GM18520 (cell line): ENCODE measurements around the gene KRTAP10-5.
"Not testable (repeated sequence)": the region's sequence is repeated elsewhere in the genome, so short reads cannot be mapped to it uniquely, and the experiment has no call there.

Experiments
- ATAC-seq: cut with Tn5 transposase; IDR thresholded peaks from one replicate; pipeline ENCODE4 v1.9.1; 2021; ENCODE audit not compliant: unreplicated experiment

Gene KRTAP10-5

DNA sequence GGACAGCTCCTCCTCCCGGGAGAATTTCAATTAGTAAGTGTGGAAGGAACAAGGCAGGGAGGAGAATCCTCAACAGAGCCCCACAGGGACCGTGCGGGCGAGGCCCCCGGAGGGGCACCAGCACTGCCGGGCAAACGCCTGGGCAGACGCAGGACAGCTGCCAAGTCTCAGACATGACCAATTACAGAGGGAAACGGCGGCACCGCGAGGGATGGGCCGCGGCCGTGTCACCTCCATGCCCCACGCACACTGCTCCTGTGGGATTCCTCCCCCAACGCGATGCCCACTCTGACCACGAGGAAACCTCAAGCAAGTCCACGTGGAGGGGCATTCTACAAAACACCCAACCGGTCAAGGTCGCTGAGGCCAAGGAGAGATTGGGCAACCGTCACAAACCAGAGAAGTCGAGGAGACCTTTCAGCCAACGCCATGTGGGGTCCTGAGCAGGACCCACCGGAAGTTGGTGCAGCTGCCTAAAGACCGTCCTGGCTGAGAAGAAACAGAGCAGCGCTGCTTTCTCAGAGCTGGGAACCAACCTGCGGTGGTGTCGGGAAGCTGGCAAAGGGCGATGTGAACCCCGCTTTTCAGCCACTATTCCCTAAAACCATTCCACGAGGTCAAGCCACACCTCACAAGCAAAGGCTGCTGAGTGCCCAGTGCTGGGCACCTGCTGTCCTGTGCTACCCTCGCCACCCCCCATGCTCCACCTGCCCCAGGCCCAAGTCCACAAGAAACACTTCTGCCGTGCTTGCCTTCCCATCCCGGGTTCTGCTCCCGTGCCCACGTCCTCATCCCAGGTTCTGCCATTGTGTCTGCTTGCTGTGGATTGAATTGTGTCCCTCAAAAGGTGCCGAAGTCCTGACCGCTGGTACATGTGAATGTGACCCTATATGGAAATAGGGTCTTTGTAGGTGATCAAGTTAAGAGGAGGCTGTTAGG lies 8.3 kb downstream of the KRTAP10-5 start:
- ATAC-seq = no peak

DNA sequence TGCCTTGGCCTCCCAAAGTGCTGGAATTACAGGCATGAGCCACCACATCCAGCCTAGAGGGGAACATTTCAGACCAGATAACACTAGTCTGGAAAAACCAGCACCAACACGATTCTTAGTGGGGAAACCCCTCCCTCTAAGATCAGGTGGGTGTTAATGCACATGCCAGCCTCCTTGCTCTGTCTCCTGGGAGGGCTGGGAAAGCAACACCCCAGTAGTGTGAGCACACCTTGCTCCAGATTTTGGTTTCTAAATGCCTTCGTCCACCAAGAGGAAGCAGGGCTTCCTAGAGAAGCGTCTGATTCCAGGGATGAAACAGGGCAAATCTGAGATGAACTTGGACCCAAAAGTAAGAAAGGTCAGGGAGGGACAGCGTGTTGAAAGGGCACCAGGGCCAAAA lies 9.1 kb downstream of the KRTAP10-5 start:
- no peak for ATAC-seq

DNA sequence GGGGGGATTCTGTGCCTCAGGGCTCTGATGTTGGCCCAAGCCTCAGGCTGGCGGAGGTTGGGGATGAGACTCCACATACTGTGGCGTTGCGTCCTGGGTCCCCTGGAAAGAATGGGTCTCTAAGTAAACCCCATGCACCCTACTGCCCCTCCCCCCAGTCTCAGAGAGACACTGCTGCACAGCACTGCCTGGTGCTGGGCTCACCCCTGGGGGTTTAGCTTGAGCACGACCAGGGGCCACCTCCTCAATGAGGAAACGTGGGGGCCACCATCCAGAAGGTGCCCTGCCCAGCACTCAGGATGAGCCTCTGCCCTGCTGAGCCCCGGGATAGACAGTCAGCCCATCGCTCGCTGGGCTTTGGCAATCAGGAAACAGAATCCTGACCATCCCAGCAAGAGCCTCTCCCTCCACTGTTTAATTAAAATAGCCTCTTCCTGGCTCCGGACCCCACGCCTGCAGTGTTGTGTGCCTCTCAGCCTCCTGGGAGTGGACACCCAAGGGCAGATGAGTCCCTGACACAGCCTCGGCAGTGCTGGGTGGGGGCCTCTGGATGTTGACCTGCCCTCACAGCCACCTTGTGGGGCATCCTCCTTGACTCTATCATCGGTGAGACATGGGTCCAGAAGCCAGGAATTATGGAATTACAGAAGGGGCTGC lies 10.4 kb downstream of the KRTAP10-5 start:
- ATAC-seq = no peak

DNA sequence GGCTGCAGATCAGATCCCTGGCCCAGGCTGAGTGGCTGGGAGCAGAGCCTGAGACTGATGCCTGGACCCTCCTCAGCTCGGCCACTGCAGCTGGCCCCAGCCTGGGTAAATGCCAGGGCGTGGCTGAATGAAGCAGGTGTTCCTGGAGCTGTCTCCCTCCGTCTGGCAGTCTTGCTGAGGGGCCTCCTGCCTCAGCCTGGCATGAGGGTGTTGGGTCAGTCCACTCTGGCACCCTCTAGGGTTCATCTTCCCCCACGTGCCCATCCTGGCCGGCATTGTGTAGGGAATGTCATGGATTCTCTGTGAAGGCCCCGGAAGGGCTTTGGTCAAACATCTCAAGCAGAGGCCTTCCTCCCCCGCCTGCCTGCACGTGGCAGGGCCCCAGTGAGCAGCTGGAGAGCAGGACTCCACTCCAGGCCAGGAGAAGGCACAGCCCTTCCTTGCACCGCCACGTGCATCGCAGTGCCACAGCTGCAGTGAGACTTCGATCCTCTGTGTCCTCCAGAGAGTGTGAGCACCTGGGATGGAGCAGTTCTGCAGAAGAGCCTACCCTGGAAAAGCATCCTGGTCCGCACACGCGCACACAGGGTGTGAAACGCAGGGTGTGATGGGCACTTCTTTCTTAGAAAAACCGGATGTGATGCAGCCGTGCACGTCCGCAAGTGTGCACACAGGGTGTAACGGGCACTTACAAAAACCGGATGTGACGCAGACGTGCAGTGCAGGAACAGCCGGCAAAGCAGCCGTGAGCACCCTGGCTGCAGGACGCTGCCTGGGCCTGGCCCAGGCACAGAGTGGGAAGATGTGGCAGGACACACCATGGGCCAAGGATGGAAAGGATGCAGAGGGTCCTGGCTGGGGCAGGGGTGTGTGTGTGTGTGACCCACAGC lies 11.5 kb downstream of the KRTAP10-5 start:
- no peak for ATAC-seq

DNA sequence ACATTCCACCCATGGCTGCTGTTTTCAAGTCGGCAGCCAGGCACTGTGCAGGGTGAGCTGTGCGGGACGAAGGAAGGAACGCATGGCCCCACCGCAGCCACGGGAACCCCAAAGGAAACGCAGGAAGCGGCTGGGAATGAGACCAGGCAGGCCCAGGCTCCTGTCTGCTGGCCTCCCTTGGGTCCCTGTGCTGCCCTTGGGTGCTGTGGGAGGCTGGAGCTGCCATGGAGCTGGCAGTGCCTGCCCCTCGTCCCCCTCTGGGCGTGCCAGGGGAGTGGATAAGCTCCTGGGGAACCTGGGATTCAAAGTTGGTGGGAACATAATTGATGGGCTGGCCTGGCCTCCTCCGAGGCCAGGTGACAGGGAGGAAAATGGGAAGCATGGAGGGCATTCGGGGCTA lies 12.1 kb downstream of the KRTAP10-5 start:
- no peak for ATAC-seq

DNA sequence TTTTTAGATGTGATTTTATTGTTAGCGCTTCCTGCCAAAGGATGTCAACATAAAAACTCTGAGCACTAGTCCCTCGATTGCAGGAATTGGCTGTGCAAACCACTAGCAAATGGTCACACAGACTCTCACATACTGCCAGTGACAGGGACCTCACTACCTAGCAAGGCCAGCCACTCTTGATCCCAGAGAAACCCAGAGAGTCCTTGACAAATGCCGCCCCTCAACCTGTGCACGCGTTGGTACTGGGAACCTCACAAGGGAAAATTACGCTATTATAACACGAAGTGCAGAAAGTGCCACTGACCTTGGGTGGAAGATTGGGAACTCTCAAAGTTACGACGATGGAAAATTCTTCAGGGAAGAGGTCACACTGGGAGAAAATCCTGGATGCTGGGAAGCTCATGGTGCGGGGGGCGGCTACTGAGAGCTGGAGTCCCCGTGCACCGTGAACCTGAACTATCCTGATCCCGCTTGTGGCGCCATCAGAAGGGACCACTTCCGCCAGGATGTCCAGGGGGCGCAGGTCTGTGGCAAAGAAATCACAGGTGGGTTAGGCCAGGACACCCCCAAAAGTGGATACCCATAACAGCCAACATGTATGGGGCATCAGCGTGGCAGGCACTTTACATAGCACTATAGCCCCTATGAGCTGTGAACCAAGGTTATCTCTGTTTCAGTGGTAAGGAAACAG lies 12.8 kb downstream of the KRTAP10-5 start:
- ATAC-seq = no peak

DNA sequence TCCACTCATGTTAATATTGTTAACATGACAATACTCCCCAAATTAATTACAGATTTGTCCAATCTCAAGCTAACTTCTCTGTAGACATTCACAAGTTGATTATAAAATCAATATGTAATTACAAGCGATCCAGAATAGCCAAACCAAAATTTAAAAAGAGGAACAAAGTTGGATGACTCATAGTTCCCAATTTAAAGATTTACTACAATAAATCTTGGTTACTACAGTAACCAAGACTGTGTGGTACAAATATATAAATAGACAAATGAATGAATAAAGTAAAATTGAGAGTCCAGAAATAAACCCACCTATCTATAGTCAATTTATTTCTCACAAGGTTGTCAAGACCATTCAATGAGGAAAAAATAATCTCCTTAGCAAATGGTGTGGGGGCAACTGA lies 14.0 kb downstream of the KRTAP10-5 start:
- no peak for ATAC-seq

DNA sequence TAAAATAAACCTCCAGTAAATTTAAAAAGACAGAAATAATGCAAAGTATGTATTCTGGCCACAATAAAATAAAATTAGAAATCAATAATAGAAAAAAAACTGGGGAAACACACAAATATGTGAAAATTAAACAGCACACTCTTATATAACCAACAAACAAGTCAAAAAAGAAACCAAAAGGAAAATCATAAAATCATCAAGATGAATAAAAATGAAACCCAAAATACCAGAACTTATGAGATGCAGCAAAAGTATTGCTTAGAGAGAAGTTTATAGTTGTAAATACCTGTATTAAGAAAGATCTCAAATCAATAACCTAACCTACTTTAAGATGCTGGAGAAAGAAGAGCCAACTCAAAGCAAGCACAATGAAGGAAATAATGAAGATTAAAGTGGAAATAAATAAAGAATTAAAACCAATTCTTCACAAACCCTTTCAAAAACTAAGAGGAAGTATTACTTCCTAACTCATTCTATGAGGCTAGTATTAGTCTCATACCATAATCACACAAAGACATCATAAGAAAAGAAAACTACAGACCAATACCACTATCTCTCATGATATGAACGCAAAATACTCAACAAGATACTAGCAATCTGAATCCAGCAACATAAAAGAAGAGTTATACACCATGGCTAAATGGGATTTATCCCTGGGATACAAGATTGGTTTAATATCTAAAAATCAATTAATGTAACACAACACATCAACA lies 15.4 kb downstream of the KRTAP10-5 start:
- ATAC-seq = no peak

DNA sequence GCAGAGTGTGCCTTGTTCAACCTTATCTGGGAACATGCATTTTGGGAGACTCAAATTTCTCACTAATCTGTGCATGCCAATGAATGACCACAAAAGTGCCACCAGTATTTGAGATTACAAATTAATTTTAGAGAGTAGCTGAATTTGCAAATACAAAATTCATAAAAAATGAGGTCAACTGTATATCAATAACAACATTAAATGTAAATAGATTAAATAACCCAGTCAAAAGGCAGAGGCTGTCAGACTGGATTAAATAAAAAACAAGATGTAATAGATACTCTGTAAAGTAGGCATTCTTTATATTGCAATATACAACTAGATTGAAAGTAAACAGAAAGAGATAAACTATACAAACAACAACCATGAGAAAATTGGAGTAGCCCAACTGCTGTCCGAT lies 16.3 kb downstream of the KRTAP10-5 start:
- no peak for ATAC-seq

DNA sequence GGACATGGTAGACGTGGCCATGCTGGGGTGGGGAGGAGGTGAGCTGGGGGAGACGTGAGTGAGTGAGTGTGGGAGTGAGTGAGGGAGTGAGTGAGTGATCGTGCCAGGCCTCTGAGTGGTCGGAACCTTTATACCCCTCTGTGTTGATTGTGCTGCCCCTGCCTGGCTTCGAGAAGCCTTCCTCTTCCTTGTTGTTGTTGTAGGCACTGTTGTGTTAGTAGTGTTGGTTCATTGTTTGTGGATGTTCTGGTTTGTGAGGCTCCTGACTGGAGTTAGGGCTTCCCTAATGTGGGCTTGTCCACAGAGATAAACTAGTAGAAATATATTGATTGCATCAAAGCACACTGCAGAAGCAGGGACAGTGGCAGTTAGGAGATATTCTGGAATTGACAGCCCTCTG lies 21.7 kb downstream of the KRTAP10-5 start, which contains the start of gene KRTAP10-3:
Gene KRTAP10-3 (minus strand): TSS at position 101 of the 400 bp plus-strand sequence. CDS start 80 bp downstream, at position 21.
- ATAC-seq = no peak

DNA sequence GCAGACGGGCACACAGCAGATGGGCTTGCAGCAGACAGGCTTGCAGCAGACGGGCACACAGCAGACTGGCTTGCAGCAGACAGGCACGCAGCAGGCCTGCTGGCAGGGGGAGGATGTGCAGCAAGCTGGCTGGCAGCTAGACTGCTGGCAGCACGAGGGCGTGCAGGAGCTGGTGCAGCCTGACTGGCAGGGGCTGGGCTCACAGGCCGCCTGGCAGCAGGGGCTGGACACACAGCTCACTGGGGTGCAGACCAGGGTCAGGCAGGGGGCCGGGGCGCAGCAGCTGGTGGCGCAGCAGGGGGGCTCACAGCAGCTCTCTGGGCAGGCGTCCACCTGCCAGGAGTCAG lies 22.1 kb downstream of the KRTAP10-5 start:
- not testable (repeated sequence) for ATAC-seq

DNA sequence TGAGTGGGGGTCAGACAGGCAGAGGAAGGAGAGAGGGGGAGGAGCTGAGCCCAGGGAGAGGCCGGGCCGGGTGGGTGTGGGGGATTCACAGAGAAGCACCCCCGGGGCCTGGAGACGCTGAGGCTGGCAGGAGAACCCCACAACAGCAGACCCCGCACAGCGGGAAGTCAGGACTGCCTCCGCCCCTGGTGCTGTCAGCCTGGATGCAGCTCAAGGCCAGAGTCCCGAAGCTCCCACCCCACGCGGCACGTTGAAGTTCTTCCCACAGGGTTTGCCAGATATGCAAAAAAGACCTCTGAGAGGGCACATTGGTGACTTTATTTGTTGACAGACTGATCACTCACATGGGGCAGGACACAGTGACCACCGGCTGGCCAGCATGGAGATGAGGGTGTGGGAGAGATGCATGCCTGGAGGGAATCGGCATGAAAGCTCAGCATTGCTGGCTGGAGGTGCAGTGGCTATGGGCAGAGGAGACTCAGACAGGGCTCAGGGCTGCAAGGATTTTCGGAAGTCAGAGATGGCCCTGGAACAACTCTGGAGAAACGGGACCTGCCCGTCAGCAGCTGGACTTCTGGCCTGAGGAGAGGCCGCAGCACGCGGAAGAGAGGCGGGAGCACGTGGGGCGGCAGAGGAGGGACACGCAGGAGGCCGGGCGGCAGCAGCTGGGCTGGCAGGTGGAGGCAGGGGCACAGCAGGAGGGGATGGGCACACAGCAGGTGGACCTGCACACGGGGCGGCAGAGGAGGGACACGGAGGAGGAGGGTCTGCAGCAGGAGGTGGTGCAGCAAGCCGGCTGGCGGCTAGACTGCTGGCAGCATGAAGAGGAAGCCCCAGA lies 22.7 kb downstream of the KRTAP10-5 start:
- no peak for ATAC-seq

DNA sequence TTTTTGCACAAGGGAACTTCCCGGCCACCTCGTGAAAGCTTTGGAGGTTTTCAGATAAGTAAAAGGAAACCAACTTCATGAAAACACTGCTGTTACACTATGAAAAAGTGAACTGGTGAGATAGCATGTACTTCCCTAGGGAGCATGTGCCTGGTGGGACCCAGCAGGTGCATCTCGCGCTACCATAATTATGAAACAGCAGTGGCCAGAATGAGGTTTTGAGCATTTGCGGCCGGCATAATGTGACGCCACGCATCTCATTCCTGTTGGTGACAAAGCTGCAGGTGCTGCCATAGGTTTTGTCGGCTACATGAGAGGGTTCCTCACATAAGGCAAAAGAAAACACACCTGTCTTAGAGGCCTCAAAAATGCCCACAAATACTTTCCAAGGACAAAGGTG lies 23.5 kb downstream of the KRTAP10-5 start:
- no peak for ATAC-seq

DNA sequence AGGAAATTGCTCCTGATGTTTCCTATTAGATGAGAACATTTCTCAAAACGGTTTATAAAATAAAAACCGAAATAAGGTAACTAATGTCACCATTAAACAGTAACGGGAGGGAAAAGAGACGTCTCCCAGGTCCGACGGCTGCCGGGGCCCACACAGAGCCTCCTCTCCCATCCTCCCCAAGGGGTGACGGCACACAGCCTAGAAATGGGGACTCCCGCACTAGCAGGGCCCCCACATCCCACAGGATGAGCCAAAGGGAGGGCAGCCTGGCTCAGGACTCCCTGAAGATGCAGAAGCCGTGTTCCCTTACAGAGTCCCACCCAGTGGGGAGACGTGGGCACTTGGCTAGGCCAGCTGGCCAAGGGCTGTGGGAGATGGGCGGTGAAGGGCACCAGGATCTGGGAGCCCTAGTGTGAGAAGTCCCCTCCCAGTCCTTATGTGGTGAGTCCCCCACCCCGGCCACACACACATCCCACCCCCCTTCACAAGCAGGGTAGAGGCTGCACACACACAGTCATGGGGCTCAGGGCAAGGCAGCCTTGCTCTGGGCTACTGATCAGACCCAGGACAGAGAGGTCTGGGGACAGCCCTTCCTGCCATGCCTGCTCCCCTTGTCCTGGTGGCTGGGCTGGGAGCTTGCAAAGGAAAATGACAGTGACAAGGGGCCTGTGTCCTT lies 25.1 kb downstream of the KRTAP10-5 start:
- no peak for ATAC-seq

DNA sequence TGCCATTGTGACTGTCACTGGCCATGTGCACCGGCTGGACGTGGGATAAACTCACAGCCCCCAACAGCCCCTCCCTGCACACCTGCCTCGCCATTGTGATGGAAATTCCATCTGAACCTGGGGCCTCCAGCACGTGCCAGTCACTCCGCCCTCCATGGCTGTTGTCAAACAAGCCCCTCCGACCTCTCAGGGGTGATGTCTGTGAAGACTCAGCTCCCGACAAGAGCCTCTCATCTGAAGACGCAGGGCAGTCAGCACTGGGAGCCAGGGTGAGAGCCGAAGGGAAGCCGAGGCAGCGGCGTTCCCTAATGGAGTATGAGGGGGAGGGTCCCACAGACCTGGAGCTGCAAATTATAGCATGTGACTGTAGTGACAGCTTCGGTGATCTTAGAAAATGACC lies 27.7 kb downstream of the KRTAP10-5 start:
- no peak for ATAC-seq

DNA sequence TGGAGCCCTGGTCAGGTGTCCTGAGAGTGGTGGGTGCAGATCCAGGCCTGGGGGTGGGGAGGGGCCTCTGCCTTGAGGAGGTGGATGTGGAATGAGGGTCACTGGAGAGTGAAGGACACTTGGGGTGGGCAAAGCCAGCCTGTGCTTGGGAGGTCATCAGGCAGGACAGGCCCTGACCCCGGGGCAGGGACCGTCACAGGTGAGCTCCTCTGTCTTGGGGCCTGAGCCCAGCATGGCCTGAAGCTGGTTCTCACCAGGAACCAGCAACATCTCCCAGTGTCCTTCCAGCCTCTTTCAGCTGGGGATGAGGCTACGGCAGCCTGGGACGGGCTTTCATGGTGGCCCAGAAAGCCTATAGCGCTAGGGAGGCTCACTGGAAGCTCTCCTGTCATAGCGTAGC lies 28.3 kb downstream of the KRTAP10-5 start:
- no peak for ATAC-seq

DNA sequence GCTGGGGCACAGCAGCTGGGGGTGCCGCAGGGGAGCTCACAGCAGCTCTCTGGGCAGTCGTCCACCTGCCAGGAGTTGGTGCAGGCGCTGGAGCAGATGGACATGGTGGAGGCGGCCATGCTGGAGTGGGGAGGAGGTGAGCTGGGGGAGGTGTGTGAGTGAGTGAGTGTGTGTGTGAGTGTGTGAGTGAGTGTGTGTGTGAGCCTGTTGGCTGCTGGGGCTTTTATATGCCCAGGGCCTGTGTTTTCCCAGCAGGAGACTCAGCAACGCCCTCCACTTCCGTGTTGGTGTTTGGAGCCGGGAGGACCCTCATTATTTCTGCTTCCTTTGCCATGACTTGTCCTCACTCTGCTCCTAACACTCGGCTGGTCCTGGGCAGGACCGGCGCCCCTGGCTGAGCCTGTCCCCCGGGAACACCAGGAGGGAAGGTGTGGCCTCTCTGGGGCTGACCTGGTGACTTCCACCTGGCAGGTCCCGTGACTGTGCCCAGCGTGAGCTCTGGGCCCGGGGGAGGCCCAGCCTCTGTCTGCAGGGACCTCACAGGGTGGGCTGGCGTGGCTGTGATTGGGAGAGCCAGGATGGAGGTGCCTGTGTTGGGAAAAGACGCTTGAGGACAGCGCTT lies 29.0 kb downstream of the KRTAP10-5 start, which contains the start of gene KRTAP10-2:
Gene KRTAP10-2 (minus strand): TSS at position 166 of the 622 bp plus-strand sequence. CDS start 47 bp downstream, at position 119.
- no peak for ATAC-seq

DNA sequence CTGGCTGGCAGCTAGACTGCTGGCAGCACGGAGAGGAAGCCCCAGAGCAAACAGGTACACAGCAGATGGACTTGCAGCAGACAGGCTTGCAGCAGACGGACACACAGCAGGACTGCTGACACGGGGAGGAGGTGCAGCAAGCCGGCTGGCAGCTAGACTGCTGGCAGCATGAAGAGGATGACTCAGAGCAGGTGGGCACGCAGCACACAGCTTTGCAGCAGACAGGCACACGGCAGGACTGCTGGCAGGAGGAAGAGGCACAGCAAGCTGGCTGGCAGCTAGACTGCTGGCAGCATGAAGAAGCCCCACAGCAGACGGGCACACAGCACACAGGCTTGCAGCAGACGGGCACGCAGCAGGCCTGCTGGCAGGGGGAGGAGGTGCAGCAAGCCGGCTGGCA lies 29.6 kb downstream of the KRTAP10-5 start:
- ATAC-seq = no peak
